ENCODE results near the gene SPINT3.
"Not testable (repeated sequence)": the region's sequence is repeated elsewhere in the genome, so short reads cannot be mapped to it uniquely, and the experiment has no call there.

Gene SPINT3

DNA sequence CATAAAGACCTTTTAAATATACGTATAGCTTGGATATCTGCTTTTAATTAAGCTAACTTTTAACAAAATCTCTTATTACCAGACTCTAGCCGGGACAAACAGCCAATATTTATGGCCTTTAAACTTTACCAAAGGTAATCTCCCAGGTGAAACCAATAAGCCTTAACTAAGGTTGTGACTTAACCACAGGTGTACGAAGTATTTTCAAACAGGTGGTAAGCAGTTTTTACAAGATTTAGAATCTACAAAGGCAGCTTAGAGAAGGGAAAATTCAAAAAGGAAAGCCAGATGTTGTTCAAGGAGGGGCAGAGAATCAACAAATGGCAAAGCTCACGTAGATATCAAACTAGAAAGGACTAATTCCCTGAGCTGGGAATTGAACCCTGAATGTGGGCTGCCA lies 30.0 kb downstream of the SPINT3 start:
- H3K4me1 ChIP-seq, result no peaks in the 10 kb centered on the region
- no peak overlapping the region for H3K4me2 ChIP-seq
- no peaks in the 10 kb centered on the region for H4K20me1 ChIP-seq
- H3K27ac ChIP-seq, result no peak overlapping the region
- H3K4me3 ChIP-seq, result no peak overlapping the region
- H3K27me3 ChIP-seq, result no peaks in the 10 kb centered on the region
- no peaks in the 10 kb centered on the region for H3K9me3 ChIP-seq (replicated peaks in 1 of 11)
- TF ChIP-seq Cebpa-rat (IDR thresholded peaks at IDR 0.05), result no peak
- no peaks in the 10 kb centered on the region for H3K36me3 ChIP-seq
- H3K9ac ChIP-seq, result no peak overlapping the region

GRCh38 chr20:45484676-45485075 lies 30.7 kb downstream of the SPINT3 start:
- no peak overlapping the region for H3K4me2 ChIP-seq
- no peaks in the 10 kb centered on the region for H3K36me3 ChIP-seq
- no peaks in the 10 kb centered on the region for H3K9me3 ChIP-seq (replicated peaks in 1 of 11)
- no peaks in the 10 kb centered on the region for H3K4me1 ChIP-seq
- H3K27me3 ChIP-seq, result no peaks in the 10 kb centered on the region
- H3K27ac ChIP-seq, result no peak overlapping the region
- no peak for TF ChIP-seq Cebpa-rat (IDR thresholded peaks at IDR 0.05)
- H3K4me3 ChIP-seq, result no peak overlapping the region
- no peak overlapping the region for H3K9ac ChIP-seq
- no peaks in the 10 kb centered on the region for H4K20me1 ChIP-seq

DNA sequence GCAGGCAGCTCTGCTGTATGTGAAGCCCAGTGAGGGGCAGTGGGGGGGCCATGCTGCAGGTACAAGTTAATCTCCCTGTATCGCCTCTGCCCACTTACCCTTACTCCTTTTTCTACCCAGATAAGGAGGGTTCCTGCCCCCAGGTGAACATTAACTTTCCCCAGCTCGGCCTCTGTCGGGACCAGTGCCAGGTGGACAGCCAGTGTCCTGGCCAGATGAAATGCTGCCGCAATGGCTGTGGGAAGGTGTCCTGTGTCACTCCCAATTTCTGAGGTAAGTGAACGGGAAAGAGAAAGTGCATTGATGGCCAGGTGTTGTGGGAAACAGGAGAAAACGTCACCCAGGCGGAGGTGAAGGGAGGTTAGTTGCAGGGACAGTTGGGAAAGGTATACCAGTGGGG lies 35.6 kb downstream of the SPINT3 start:
- TF ChIP-seq Cebpa-rat (IDR thresholded peaks at IDR 0.05), result no peak
- Histone ChIP-seq H4K20me1 (no peaks in the 10 kb centered on the region), H3K9ac (no peak overlapping the region), H3K27ac (no peak overlapping the region), H3K4me2 (no peak overlapping the region), H3K4me1 (peaks cover 0 to 10% (median 0%) of the 10 kb centered on the region in 10 experiments; a peak in 3 of 20 replicates), H3K4me3 (no peak overlapping the region), H3K9me3 (replicated peaks in 1 of 11) (peaks cover 0 to 11% (median 0%) of the 10 kb centered on the region in 11 experiments; a peak in 3 of 22 replicates), H3K27me3 (no peaks in the 10 kb centered on the region), H3K36me3 (no peaks in the 10 kb centered on the region)

GRCh38 chr20:45477530-45478148 lies 37.8 kb downstream of the SPINT3 start:
- not testable (repeated sequence) for H3K4me2 ChIP-seq, H3K27me3 ChIP-seq

DNA sequence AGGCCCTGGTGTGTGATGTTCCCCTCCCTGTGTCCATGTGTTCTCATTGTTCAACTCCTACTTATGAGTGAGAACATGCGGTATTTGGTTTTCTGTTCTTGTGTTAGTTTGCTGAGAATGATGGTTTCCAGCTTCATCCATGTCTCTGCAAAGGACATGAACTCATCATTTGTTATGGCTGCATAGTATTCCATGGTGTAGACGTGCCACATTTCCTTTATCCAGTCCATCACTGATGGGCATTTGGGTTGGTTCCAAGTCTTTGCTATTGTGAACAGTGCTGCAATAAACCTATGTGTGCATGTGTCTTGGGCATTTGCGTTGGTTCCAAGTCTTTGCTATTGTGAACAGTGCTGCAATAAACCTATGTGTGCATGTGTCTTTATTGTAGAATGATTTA lies 43.1 kb downstream of the SPINT3 start:
- H3K27me3 ChIP-seq, result peaks cover 18 to 34% (median 29%) of the 10 kb centered on the region in 11 experiments
- H3K36me3 ChIP-seq; H3K27ac ChIP-seq; H4K20me1 ChIP-seq; H3K4me2 ChIP-seq; H3K4me3 ChIP-seq; H3K9me3 ChIP-seq (replicated peaks in 1 of 11); H3K9ac ChIP-seq: not testable (repeated sequence)
- peaks cover 14 to 24% (median 17%) of the 10 kb centered on the region in 10 experiments for H3K4me1 ChIP-seq

More at GRCh38 chr20:45477530-45478148, 37.8 kb downstream of the SPINT3 start:
- not testable (repeated sequence) for H3K27ac ChIP-seq, H3K4me1 ChIP-seq, H3K9ac ChIP-seq, H3K36me3 ChIP-seq, H3K4me3 ChIP-seq, H4K20me1 ChIP-seq
- peaks cover 0 to 11% (median 0%) of the 10 kb centered on the region in 11 experiments; a peak in 3 of 22 replicates for H3K9me3 ChIP-seq (replicated peaks in 1 of 11)

GRCh38 chr20:45470937-45471336 lies 44.5 kb downstream of the SPINT3 start:
- Histone ChIP-seq H3K9me3 (replicated peaks in 1 of 11) (peaks cover 0 to under 1% (median 0%) of the 10 kb centered on the region in 11 experiments; a peak in 1 of 22 replicates), H3K36me3 (no peaks in the 10 kb centered on the region), H4K20me1 (no peaks in the 10 kb centered on the region), H3K4me2 (peak overlapping the region; percentile 93 to 100 (median 96)), H3K9ac (peak overlapping the region; percentile 38 to 78 (median 72)), H3K4me3 (peak overlapping the region; percentile 58 to 76 (median 62)), H3K27ac (peak overlapping the region; percentile 10 to 76 (median 52); a peak in 21 of 22 replicates), H3K27me3 (peaks cover 18 to 34% (median 29%) of the 10 kb centered on the region in 11 experiments), H3K4me1 (peaks cover 14 to 24% (median 18%) of the 10 kb centered on the region in 10 experiments)
- no peak for TF ChIP-seq Cebpa-rat (IDR thresholded peaks at IDR 0.05)

DNA sequence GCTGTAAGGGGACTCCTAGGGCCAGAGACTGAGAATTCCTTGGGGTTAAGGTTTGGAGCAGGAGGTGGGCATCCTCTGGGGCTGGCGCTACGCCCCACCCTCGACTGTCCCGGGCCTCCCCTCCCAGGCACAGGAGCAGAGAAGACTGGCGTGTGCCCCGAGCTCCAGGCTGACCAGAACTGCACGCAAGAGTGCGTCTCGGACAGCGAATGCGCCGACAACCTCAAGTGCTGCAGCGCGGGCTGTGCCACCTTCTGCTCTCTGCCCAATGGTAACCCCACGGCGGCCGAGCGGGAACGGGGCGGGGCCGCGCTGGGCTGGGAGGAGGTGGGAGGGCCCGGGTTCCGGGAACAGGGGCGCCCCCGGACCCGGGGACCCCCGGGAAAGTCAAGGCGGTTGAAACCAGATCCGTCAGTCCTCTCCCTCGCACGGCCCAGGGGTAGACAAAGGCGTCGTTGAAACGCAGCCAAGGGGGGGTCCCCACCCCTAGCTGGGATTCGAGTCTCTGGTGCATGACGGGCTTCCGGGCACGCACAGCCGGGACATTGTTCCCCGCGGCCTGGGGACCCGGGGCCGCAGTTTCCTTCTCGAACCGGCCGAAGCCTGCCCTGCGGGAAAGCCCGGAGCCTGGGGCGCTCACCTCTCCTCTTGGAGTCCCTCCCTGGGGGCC lies 45.0 kb downstream of the SPINT3 start:
- Histone ChIP-seq H3K36me3 (no peaks in the 10 kb centered on the region), H3K9me3 (replicated peaks in 1 of 11) (no peaks in the 10 kb centered on the region), H3K4me3 (peak overlapping the region; percentile 58 to 76 (median 62)), H3K27me3 (peaks cover 18 to 34% (median 29%) of the 10 kb centered on the region in 11 experiments), H4K20me1 (no peaks in the 10 kb centered on the region), H3K9ac (peak overlapping the region; percentile 38 to 78 (median 72)), H3K27ac (peak overlapping the region; percentile 10 to 76 (median 52); a peak in 21 of 22 replicates), H3K4me1 (peaks cover 14 to 25% (median 21%) of the 10 kb centered on the region in 10 experiments), H3K4me2 (peak overlapping the region; percentile 93 to 100 (median 96))
- TF ChIP-seq Cebpa-rat (IDR thresholded peaks at IDR 0.05), result no peak

DNA sequence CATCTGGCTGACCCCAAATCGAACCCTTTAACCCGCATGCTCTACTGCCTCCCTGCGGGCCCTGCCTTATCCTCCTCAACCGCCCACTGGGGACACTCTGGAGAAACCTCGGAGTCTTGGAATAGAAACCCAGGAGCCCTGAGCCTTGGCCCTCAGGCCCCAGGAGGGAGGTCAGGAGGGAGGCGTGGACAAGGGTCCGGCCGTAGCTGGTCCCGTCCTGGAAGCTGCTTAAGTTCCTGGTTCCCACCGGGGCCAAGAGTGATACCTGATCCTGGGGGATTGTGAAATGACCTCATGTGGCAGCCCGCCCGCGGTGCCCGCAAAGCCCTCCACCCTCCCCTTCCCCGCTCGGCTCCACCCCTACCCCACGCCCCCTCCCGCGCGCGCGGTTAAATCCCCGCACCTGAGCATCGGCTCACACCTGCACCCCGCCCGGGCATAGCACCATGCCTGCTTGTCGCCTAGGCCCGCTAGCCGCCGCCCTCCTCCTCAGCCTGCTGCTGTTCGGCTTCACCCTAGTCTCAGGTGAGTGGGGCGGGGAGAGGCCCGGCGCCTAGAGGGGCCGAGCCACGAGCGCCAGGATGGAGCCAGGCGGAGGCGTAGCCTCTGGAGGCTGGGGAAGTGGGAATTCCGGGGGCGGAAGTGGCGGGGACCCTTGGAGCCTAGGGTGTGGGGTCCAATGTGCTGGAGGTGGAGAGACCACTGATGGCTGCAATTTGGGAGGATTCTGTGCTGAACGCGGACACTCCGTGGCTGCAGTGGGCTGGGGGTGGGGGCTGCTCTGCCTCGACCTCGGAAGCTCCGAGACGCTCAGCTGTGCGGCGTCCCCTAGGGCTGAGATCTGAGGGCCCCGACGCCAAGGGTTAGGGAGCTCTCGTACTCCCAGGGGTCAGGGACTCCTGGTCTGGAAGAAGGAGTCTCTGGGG lies 45.8 kb downstream of the SPINT3 start, which contains the start of gene WFDC2:
Gene WFDC2, plus strand, starts transcription at position 418 of the 926 bp plus-strand sequence. Its CDS starts 29 bp downstream, at position 447.
- H3K4me1 ChIP-seq, result peaks cover 14 to 29% (median 21%) of the 10 kb centered on the region in 10 experiments
- peaks cover 18 to 34% (median 29%) of the 10 kb centered on the region in 11 experiments for H3K27me3 ChIP-seq
- no peaks in the 10 kb centered on the region for H4K20me1 ChIP-seq
- peak within 1 kb of the TSS; percentile 58 to 76 (median 62) for H3K4me3 ChIP-seq
- TF ChIP-seq Cebpa-rat (IDR thresholded peaks at IDR 0.05), result no peak
- no peaks in the 10 kb centered on the region for H3K36me3 ChIP-seq
- peak within 1 kb of the TSS; percentile 10 to 76 (median 52); a peak in 21 of 22 replicates for H3K27ac ChIP-seq
- H3K9ac ChIP-seq, result peak within 1 kb of the TSS; percentile 38 to 78 (median 72)
- H3K4me2 ChIP-seq, result peak within 1 kb of the TSS; percentile 93 to 100 (median 96)
- no peaks in the 10 kb centered on the region for H3K9me3 ChIP-seq (replicated peaks in 1 of 11)

- Histone ChIP-seq H4K20me1 (no peaks in the 10 kb centered on the region), H3K4me2 (no peak overlapping the region), H3K9ac (no peak overlapping the region), H3K4me1 (peaks cover 14 to 29% (median 21%) of the 10 kb centered on the region in 10 experiments), H3K27ac (no peak overlapping the region), H3K9me3 (replicated peaks in 1 of 11) (no peaks in the 10 kb centered on the region), H3K27me3 (peaks cover 18 to 34% (median 29%) of the 10 kb centered on the region in 11 experiments), H3K4me3 (no peak overlapping the region), H3K36me3 (no peaks in the 10 kb centered on the region)
- no peak for TF ChIP-seq Cebpa-rat (IDR thresholded peaks at IDR 0.05)
Measured at GRCh38 chr20:45467861-45468260, 47.6 kb downstream of the SPINT3 start.
